GM19324 (cell line): Measurements from ENCODE around the gene TIAM2.

Experiments
- ATAC-seq: cut with Tn5 transposase; IDR thresholded peaks from one replicate; pipeline ENCODE4 v1.9.1; 2021; ENCODE audit warnings: mild to moderate bottlenecking, moderate library complexity; ENCODE audit not compliant: unreplicated experiment, low FRiP score

The TIAM2 gene

GRCh38 chr6:155121699-155122098 is 126.6 kb downstream of the TIAM2 start:
- no peak for ATAC-seq

DNA sequence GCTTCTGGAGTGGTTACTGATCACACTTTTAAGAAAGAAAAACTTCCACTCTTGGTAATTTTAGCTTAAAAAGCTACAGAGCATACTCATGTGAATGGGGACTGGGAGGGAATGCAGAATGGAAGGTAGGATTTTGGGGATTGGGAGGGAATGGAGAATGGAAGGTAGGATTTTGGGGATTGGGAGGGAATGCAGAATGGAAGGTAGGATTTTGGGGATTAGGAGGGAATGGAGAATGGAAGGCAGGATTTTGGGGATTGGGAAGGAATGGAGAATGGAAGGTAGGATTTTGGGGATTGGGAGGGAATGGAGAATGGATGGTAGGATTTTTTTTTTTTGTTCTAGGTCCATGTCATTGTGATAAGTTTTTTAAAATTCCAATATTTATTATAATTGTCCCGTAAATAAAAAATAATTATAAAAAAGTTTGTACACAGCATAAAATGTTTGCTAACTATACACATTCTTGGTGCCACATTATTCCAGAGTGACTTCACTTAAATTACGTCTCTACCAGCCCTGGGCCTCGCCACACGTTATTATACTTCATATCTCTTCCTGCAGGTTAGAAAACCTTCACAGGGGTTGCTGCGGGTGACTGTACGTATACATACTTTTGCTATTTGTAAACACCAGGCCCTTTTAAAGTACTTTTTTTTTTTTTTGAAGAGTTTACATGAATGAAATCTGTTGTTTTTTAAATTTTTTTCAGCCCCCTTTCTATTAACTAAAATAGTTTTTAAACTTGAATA is 127.3 kb downstream of the TIAM2 start:
- ATAC-seq: no peak

DNA sequence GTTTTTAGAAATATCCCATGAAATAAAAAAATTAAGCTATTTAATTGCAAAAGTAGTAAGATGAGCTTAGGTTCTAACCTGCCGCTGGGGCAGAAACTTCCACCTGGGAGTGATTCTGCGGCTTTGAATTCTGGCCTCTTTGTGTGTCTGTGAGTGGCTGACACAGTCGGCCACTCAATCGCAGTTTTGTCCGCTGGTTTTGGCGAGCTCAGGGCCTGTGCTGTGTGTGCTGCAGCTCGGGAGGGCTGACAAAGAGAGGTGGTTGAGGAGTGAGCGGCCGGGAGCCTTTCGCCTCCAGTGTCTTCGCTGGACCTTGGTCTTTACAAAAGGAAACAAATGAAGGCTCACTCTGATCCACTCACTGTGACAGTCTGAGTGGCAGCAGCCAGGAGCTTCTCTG is 128.4 kb downstream of the TIAM2 start:
- no peak for ATAC-seq

DNA sequence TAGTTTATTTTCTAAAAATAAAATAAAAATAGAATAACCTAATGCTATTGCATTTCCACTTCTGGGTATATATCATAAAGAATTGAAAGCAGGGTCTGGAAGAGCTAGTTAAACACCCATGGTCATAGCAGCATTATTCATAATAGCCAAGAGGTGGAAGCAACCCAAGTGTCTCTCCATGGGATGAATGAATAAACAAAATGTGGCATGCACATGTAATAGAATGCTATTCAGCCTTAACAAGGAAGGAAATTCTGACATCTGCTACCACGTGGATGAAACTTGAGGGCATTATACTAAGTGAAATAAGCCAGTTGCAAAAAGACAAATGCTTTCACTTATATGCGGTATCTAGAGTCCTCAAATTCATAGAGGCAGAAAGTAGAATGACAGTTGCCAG is 130.8 kb downstream of the TIAM2 start:
- no peak for ATAC-seq

GRCh38 chr6:155126727-155127439 is 131.8 kb downstream of the TIAM2 start:
- ATAC-seq: no peak

- ATAC-seq: no peak
Measured at GRCh38 chr6:155128977-155129376, 133.9 kb downstream of the TIAM2 start.

- no peak for ATAC-seq
Measured at GRCh38 chr6:155129744-155130143, 134.6 kb downstream of the TIAM2 start.

GRCh38 chr6:155130161-155130853 is 135.2 kb downstream of the TIAM2 start:
- ATAC-seq: no peak

DNA sequence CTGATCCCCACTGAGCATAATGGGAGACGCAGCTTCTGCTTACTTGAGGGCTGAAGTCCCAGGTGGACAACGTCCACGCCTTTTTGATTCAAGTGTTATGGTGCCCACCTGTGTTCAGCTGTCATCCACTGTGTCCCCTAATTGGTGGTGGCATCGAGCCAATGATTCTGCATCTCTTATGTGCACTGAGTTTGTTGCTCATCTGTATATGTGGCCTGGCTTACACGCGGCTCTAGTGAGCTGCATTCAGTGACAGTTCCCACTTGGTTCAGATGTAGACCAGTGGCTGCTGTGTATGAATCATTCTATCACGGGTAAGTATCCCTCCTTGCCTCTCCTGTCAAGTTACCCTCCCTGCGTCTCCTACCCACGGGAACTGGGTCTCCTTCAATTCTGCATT is 137.5 kb downstream of the TIAM2 start:
- ATAC-seq: no peak

DNA sequence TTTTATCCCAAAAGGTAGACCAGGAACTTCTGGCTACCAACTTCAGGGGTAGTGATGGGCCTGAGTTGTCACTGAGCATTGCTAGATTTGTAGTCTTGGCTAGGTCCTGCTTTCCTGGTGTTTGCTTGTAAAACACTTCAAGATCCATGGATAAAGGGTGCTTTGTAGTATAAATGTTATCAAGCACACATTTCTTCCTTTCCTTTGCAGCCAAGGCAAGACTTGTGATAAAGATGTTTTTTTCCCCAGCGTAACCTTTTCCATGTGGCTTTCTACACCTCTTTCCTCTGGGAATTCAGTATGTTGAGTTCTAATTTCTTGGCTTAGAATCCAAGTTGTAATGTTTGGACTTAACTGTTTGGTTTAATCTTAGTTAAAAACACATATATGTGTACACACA is 145.9 kb downstream of the TIAM2 start:
- ATAC-seq: no peak

DNA sequence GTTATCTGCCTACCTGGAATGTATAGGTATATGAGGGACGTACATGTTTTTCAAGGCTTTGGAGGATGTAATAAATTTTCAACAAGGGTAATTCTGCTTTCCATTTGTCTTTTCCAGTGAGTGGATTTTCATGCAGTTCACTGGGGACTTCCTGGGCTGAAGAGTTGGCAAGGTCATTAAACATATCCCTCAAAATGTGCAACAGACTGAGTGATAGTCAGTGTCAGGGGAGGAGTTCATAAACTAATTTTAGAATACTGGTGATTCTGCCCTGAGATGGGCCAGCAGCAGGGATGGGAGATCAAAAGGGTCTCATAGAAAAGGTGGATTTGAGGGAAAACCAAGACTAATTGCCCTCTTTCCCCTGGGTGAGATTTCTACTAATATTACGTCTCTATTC is 146.4 kb downstream of the TIAM2 start:
- ATAC-seq: no peak

DNA sequence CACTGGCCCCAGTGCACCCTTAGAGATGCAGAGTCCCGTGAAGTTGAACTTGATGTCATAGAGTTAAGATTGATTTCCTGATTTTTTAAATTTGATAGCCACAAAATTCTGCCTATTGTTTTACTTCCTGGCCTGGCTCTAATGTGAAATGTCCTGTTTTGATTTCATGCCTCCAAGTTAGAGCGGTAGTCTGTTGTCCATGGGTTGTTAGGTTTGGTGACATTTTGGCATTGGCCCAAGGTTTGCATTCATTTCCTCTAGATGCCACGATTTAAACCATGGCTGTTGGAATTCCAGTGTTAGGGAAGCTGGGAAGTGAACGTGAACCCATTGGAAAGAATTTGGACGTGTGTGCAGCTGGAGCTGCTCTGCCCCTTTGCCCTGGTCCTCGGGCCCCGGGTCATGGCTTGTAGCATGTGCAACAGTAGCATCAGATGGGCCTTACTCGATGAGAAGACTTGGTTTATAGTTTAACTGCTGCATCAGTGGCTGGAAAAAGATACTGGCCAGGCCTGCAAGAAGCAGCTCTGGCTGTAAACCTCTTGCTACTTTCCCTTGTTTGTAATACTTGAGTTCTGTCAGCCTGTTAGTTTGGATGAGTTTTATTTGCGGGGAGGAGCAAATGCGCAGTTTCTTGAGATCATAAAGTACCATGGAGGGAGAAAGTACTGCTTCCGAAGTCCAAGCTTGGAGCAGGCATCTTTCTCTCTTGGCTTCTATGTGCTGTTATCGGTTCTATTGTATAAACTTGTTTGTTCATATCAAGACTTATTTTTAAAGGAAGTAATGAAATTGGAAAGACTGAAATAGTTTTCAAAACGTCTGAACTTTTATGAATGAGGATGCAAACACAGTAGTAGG is 147.3 kb downstream of the TIAM2 start:
- no peak for ATAC-seq

- peak; percentile 46 for ATAC-seq
Measured at GRCh38 chr6:155143029-155143577, 148.0 kb downstream of the TIAM2 start.

- ATAC-seq: no peak
Measured at GRCh38 chr6:155143578-155144106, 148.5 kb downstream of the TIAM2 start.

DNA sequence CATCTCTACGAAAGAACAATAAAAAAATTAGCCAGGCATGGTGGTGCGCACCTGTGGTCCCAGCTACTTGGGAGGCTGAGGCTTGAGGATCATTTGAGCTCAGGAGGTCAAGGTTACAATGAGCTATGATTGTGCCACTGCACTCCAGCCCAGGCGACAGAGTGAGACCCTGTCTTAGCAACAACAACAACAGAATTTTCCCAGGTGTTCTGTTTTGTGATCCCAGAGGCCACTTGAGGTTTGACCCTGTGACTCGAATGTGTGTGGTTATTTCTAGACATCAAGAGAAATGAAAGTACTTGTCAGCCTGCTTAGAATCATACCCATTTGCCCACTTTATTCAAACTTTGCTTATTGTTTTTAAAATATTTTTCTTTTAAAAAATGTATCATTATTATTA is 151.1 kb downstream of the TIAM2 start:
- ATAC-seq: no peak

DNA sequence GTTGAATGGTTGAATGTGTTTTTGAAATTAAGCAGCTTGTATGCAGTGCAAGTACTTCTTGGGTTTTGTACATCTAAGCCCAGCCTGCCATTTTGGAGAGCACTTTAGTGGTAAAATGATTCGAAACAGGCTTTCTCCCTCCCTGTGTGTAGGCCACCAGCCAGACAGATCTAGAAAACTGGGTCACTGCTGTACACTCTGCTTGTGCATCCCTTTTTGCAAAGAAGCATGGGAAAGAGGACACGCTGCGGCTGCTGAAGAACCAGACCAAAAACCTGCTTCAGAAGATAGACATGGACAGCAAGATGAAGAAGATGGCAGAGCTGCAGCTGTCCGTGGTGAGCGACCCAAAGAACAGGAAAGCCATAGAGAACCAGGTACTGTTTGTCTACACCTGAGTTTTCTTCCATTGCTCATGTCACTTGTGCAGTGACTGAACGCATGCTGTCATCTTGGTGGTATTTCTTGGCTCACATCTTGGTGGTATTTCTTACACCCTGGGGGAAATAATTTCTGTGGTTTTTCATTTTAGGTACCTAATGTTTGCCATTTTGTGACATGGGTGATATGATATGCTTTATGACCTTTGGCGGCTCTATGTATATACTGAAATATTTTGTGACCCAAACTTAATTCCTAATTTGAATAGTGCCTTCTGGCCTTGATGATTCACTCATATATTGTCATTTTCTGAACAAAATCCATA is 153.0 kb downstream of the TIAM2 start:
- ATAC-seq: no peak

DNA sequence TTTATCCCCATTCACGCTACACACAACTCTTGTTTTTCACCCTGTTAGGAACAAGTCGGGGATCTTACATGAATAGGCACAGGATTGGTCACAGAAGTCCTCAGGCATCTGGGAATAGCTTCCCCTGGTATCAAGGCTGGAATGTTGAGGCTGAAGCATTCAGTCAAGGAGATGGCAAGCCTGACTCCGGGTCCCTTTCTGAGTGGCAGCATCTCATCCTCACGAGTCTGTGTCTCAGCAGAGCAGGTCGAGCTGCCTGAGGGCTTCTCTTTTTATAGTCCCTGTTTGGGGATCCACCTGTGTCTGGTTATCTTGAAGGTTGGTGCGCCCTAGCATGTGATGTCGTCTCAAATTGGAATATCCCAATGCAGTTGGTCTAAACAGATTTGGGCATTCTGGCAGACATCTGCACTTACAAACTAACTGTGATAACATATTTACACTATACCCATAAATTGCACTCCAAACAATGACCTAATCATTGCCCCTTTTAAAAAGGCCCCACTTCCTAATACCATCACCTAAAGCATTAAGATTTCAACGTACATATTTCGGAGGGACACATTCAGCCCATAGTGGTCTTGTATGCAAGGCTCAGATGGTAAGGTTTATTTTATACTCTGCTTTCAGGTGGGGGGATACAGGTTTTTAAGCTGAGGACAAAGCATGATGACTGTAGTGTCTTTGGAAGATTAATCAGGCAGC is 156.0 kb downstream of the TIAM2 start:
- no peak for ATAC-seq

GRCh38 chr6:155152211-155153076 is 157.3 kb downstream of the TIAM2 start:
- no peak for ATAC-seq
